NCI-H510A (cell line): ENCODE data around the gene KRABD2.
"Not testable (repeated sequence)": the region's sequence is repeated elsewhere in the genome, so short reads cannot be mapped to it uniquely, and the experiment has no call there.

Experiments
- DNase-seq: peaks from one replicate; lab custom pipeline; 2025; lab: John Stamatoyannopoulos, UW

KRABD2 gene

GRCh38 chr17:8392674-8393469 lies 16.4 kb upstream of the KRABD2 start:
- no peak for DNase-seq

DNA sequence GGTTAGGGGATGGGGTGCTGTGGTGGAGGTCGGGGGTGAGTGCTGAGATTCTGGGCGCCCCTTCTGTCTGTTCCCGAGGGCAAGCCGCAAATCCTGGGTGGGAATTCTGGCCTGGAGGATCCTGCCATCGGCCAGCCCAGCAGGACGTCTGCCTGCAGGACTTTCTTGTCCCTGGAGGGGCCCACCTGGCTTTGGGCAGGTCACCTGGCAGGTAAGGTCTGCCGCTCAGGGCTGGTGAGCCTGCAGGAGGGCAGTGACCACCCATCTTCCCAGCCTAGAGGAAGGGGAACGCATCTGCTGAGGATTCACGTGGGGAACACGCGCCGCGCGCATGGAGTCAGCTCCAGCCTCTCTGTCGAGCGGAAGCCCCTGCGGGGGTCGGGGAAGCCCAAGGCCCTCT lies 15.8 kb upstream of the KRABD2 start:
- no peak for DNase-seq

- no peak for DNase-seq
These were observed 15.2 kb upstream of the KRABD2 start for GRCh38 chr17:8391711-8392110.

DNA sequence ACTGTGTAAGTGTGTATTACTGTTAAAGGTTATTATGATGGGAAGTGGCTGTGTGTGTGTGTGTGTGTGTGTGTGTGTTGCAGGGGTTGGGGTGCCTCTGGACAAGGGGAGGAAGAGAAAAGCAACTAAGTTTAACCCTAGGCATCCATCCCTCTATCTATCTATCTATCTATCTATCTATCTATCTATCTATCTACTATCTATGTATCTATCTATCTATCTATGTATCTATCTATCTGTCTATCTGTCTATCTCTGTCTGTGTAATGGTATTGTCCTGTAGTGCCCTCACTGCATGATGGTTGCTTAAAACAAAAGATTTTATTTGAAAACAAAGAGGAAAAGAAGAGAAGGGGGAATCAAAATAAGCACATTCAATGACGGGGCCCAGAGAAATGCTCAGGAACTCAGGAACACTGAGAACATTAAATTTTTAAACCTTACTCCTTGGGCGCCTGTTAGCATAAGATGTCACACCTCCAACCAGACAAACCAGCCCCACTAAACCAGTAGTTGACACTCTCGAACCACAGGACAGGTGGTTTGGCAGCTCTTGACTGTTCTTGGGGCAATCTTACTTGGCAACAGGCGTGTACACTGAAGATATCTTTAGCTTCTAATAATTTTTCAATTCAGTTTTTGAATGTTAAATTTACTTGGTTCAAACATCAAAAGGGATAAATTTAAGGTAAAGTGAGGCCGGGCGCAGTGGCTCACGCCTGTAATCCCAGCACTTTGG lies 11.6 kb upstream of the KRABD2 start:
- no peak for DNase-seq

DNA sequence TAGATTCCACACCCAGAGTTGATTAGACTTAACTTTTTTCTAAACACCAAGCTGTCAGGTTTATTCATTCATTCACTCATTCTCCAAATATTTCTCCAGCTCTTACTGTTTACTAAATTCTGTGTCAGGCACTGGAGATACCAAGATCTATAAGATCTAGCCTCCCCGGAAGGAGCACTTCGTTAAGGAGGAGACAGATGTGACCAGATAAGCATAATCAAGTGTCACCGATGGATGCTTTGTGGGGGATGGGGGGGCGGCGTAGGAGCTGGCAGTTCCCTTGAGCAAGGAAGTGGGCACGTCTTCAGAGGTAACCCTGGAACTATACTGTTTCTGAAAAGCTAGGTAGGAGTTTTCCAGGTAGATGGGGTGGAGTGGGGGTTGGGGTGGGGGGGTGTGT lies 10.3 kb upstream of the KRABD2 start:
- DNase-seq, result no peak

GRCh38 chr17:8384801-8385378 lies 8.4 kb upstream of the KRABD2 start:
- no peak for DNase-seq

DNA sequence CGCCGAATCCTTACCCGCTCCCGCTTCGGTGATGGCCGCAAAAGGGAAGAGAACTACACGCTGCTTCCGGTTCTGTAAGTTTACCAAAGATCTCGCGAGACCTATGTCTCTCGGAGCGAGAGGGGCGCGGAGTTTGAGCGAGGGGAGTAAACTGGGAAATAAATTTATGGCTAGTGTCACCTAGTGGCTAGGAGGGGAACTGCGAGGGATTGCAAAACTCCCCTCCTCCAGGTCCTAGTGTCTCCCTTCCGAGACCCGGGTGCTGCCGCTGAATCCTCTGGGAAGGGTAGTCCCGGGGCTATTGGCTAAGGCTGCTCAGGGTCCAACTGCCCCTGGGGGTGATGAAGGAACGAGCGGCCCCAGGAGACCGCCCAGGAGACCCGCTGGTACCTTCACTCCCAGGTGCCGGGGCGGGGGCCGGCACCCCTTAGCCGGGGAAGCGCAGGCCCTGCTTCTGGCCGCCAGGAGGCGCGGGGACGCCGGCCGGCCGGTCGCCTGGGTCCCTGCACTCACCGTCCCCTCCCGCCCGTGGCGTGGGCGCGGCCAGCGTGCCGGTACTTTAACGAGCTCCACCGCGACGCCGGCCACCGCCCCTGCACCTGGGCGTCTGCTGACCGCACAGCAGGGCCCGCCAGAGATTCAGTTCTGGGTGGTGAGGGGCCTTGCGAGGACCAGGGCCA lies 6.8 kb upstream of the KRABD2 start, which contains the start of gene RPL26:
RPL26 (minus strand) TSS at position 51 of the 680 bp plus-strand sequence. CDS start 883 bp downstream, outside the sequence.
- peak; percentile 96 for DNase-seq

DNA sequence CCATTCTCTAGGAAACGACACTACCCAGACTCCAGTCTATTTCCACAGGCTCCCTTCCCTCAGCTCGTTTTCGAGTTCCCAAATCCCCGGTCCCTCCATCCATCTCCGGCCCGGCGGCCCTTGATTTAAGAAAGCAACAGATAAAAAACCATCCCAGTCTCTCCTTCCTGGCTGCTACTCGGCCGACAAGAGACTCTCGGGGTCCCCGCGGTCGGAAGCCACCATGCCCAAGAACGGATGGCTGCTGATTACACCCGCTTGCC lies 6.3 kb upstream of the KRABD2 start:
- no peak for DNase-seq

- no peak for DNase-seq
These were observed 5.8 kb upstream of the KRABD2 start for GRCh38 chr17:8382052-8382879.

GRCh38 chr17:8380049-8380448 lies 3.5 kb upstream of the KRABD2 start:
- no peak for DNase-seq

- not testable (repeated sequence) for DNase-seq
These were observed 1.6 kb upstream of the KRABD2 start for GRCh38 chr17:8378117-8378516.

- no peak for DNase-seq
These were observed 918 bp upstream of the KRABD2 start for GRCh38 chr17:8377422-8377821.

- DNase-seq, result no peak
These were observed 705 bp downstream of the KRABD2 start for GRCh38 chr17:8375738-8376259.

- DNase-seq, result not testable (repeated sequence)
These were observed 2.6 kb downstream of the KRABD2 start for GRCh38 chr17:8373856-8374255.

- no peak for DNase-seq
These were observed 4.1 kb downstream of the KRABD2 start for GRCh38 chr17:8372422-8372821.

GRCh38 chr17:8371786-8372185 lies 4.7 kb downstream of the KRABD2 start:
- no peak for DNase-seq

GRCh38 chr17:8369944-8370343 lies 6.6 kb downstream of the KRABD2 start:
- DNase-seq, result no peak

DNA sequence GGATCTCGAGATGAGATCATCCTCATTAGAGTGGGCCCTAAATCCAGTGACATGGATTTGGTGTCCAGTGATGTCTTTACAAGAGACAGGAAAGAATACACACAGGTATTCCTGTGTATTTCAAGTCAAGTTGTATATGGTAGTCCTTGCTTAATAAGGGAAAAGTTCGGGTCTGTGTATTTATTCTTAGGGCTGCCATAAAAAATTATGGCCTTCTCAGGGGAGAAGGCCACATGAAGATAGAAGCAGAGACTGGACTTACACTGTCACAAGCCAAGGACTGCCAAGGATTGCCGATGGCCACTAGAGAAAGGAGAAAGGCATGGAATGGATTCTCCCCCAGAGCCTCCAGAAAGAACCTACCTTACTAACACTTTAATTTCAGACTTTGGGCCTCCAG lies 8.3 kb downstream of the KRABD2 start:
- DNase-seq, result no peak

DNA sequence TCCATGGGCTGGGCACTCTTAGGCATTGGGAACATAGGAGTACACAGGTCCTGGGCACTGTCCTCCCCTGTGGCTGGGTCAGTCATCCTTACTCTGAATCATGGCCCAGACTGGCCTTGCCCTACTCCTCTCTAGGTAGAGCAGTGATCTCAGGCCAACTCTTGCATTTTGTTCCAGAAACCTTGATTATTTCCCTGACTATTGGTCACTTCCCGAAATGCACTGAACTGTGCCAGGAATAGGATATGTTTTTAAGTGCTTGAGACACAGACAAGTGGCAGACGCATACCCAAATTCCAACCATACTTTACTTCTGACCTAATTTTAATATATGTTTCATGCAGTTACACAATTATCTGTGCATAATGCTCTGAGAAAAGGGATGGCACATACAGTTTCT lies 10.3 kb downstream of the KRABD2 start:
- DNase-seq, result no peak

GRCh38 chr17:8365143-8365542 lies 11.4 kb downstream of the KRABD2 start:
- DNase-seq, result no peak

DNA sequence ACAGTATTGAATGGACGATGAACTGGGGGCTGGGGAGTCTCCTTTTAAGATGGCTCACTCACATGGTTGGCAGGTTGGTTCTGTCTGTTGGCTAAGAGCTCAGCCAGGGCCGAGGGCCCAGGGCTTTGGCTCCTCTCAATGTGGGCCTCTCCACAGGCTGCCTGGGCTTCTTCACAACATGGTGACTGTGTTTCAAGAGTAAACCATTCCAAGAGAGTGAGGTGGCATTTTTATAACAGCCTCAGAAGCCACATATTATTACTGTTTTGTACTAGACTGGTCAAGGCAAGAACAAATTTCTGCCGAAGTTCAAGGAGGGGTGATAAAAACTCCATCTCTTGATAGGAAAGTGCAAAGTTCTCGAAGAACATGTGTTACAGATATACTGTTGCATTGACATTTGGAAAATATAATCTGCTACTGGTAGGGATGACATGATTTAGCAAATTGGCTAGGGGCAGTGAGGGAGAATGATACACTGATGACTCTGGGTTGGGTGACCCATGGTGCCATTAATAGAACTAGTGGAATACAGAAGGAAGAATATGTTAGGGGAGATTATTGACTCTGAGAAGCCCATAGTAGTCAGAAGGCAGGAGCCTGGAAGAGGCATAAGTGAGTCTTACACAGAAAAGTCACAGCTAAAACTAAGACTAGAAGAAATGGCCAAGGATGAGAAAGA lies 13.7 kb downstream of the KRABD2 start:
- DNase-seq, result no peak
